PC-3 (cell line): ENCODE data around the gene TPK1. TPM values are rescaled to one million over a fixed set of nuclear protein-coding genes. Genes with fewer than 3 reads are reported as not detected.

Experiments
- ATAC-seq: fragments of 200-7000 bp; cut with Tn5 transposase; 2 replicates; pipeline ENCODE4 v1.9.1; 2020; ENCODE audit warnings: mild to moderate bottlenecking, moderate library complexity
- BruUV-seq: library from RNA; stranded (reverse); fragments of 400-500 nt; replicated peaks from 2 replicates; lab custom pipeline; 2021; lab: Mats Ljungman, UMichigan
- CTCF ChIA-PET: fragments of 300-600 bp; sonication (Branson Sonifier 250); formaldehyde crosslinking; loops from one replicate; lab custom pipeline; 2022; ENCODE audit warnings: antibody characterized with exemption; lab: Charles Lee
- POLR2A ChIA-PET: fragments of 300-600 bp; sonication (Branson Sonifier 250); formaldehyde crosslinking; loops from one replicate; lab custom pipeline; 2022; ENCODE audit warnings: antibody characterized with exemption; ENCODE audit not compliant: unreplicated experiment; lab: Charles Lee
- DNase-seq: peaks from one replicate; pipeline ENCODE4 v3.0.0-alpha.2; 2015
- H2AFZ ChIP-seq: fragments of 300-600 bp; sonication (generic); 2 replicates; pipeline ENCODE4 v1.6.0; 2016; ENCODE audit warnings: antibody characterized with exemption, low read length
- H3F3A ChIP-seq: fragments of 300-600 bp; sonication (generic); one replicate; pipeline ENCODE4 v1.6.0; 2017; ENCODE audit warnings: antibody characterized with exemption, low read length, control low read depth, mild to moderate bottlenecking; ENCODE audit not compliant: unreplicated experiment
- H3K27ac ChIP-seq: fragments of 300-600 bp; sonication (generic); 2 replicates; pipeline ENCODE4 v1.5.1; 2016; ENCODE audit warnings: mild to moderate bottlenecking, low read length
- H3K27me3 ChIP-seq: fragments of 300-600 bp; sonication (generic); 2 replicates; pipeline ENCODE4 v1.6.1; 2016; ENCODE audit warnings: low read length, mixed read lengths
- H3K36me3 ChIP-seq: fragments of 300-600 bp; sonication (generic); 2 replicates; pipeline ENCODE4 v1.6.1; 2016; ENCODE audit warnings: low read depth, mixed run types, low read length, mixed read lengths
- H3K4me1 ChIP-seq: fragments of 300-600 bp; sonication (generic); 2 replicates; pipeline ENCODE4 v1.5.1; 2016; ENCODE audit warnings: low read length; ENCODE audit not compliant: insufficient read depth
- H3K4me2 ChIP-seq: fragments of 300-600 bp; sonication (generic); 2 replicates; pipeline ENCODE4 v1.6.0; 2016; ENCODE audit warnings: low read length
- H3K4me3 ChIP-seq: fragments of 300-600 bp; sonication (generic); 2 replicates; pipeline ENCODE4 v1.5.1; 2016; ENCODE audit warnings: mild to moderate bottlenecking, low read length, mixed read lengths
- H3K79me2 ChIP-seq: fragments of 300-600 bp; sonication (generic); 2 replicates; pipeline ENCODE4 v1.6.1; 2017; ENCODE audit warnings: low read length, mixed read lengths
- H3K9ac ChIP-seq: fragments of 300-600 bp; sonication (generic); 2 replicates; pipeline ENCODE4 v1.6.0; 2016; ENCODE audit warnings: mild to moderate bottlenecking, low read length
- H3K9me2 ChIP-seq: fragments of 300-600 bp; sonication (generic); replicated peaks from 2 replicates; pipeline ENCODE4 v1.6.1; 2016; ENCODE audit warnings: mixed run types, low read length, mixed read lengths
- H3K9me3 ChIP-seq: fragments of 300-600 bp; sonication (generic); 2 replicates; pipeline ENCODE4 v1.6.1; 2016; ENCODE audit warnings: low read length, mixed read lengths
- H4K20me1 ChIP-seq: fragments of 300-600 bp; sonication (generic); 2 replicates; pipeline ENCODE4 v1.6.1; 2016; ENCODE audit warnings: low read length, mixed read lengths
- EZH2 ChIP-seq: fragments of 300-600 bp; sonication (generic); IDR thresholded peaks from one replicate; pipeline ENCODE4 v1.6.1; 2017; ENCODE audit warnings: antibody characterized with exemption, mild to moderate bottlenecking, low read length; ENCODE audit not compliant: unreplicated experiment
- EZH2phosphoT487 ChIP-seq: fragments of 300-600 bp; sonication (generic); IDR thresholded peaks from 2 replicates; pipeline ENCODE4 v1.6.1; 2018; ENCODE audit warnings: mild to moderate bottlenecking, antibody characterized with exemption, low read length, borderline replicate concordance
- intact Hi-C: fragments of 100-400 bp; cut with micrococcal nuclease; formaldehyde crosslinking; loops from 2 replicates; pipeline ENCODE4 v1.9.0; 2023
- total RNA-seq: library from RNA; depleted of rRNA; stranded (reverse); fragments of >200 nt; gene quantifications from 2 replicates; pipeline ENCODE4 v1.2.3, GENCODE V29; 2014
- TF ChIP-seq, protein P1 (sequence below): fragments of 300-600 bp; sonication (generic); conservative IDR thresholded peaks from 2 replicates; pipeline ENCODE4 v1.5.1; 2017; ENCODE audit warnings: antibody characterized with exemption, low read depth, mild to moderate bottlenecking, low read length

TPK1 gene
- total RNA-seq, 1 experiment from 2014 or later: 4.5 TPM

DNA sequence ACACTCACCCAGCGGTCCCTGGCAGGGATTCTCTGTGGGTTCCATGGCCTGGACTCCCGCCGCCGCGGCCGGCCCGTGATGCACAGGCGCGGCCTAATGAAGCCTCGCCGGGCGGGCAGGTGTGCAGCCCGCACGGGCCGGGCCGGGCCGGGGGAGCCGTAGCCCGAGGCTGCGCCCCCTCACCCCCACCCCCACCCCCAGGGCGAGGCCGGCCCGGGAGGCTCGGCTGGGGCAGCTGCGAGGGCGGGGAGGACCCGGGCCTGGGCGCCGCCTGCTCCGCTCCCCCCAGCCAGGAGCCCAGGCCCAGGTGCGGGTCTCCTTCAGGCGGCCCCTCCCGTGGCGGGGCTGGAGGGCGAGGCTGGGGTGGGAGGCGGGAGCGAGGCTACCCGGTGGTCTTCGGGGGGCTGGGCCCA is 432.2 kb downstream of the TPK1 start, which contains the start of gene NOBOX:
Gene NOBOX (minus strand): TSS at position 45 of the 413 bp plus-strand sequence.
- Histone ChIP-seq H3K4me3 (no peak within 1 kb of the TSS), H3K4me1 (no peaks in the 10 kb centered on the region), H3F3A (no peaks in the 10 kb centered on the region), H3K27ac (no peak within 1 kb of the TSS), H3K36me3 (no peaks in the 10 kb centered on the region), H3K9me2 (no peaks in the 10 kb centered on the region), H4K20me1 (no peaks in the 10 kb centered on the region), H2AFZ (no peak within 1 kb of the TSS), H3K9me3 (no peaks in the 10 kb centered on the region), H3K27me3 (peaks cover 3% of the 10 kb centered on the region; the same call in 1 of the 2 replicates), H3K4me2 (no peak within 1 kb of the TSS), H3K79me2 (no peaks in the 10 kb centered on the region), H3K9ac (no peak within 1 kb of the TSS)
- ATAC-seq (no peak), DNase-seq (no peak)
- ChIA-PET POLR2A (no interaction called here), CTCF (no interaction called here)
- intact Hi-C loops: loop anchor here (5.0 kb wide), 1 partner anchor 34 kb away; no protein-coding TSS in a partner anchor
- BruUV-seq: no TSS peak
- TF ChIP-seq EZH2phosphoT487: no peak
- TF ChIP-seq EZH2: no peak
- TF ChIP-seq, protein P1, sequence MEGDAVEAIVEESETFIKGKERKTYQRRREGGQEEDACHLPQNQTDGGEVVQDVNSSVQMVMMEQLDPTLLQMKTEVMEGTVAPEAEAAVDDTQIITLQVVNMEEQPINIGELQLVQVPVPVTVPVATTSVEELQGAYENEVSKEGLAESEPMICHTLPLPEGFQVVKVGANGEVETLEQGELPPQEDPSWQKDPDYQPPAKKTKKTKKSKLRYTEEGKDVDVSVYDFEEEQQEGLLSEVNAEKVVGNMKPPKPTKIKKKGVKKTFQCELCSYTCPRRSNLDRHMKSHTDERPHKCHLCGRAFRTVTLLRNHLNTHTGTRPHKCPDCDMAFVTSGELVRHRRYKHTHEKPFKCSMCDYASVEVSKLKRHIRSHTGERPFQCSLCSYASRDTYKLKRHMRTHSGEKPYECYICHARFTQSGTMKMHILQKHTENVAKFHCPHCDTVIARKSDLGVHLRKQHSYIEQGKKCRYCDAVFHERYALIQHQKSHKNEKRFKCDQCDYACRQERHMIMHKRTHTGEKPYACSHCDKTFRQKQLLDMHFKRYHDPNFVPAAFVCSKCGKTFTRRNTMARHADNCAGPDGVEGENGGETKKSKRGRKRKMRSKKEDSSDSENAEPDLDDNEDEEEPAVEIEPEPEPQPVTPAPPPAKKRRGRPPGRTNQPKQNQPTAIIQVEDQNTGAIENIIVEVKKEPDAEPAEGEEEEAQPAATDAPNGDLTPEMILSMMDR: no peak

DNA sequence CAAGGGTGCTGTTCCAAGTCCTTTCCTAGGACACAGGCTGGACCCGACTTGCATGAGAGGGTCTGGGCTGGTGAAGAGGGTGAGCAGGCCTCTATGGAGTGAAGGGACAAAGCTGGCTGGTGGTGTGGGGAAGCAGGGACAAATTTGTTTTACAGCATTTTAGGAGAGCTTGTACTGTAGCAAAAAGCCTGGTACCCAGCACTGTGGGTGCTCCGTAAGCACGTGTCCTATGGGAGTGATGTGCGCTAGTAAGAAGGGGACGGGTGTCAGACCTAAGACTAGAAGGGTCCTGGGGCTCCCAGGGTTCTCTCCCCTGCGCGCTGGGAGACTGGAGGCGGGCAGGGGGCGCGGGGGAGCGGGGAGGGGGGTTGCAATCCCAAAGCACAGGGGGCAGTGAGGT is 432.8 kb downstream of the TPK1 start:
- Histone ChIP-seq H3K9me3 (no peaks in the 10 kb centered on the region), H3K36me3 (no peaks in the 10 kb centered on the region), H3K27ac (no peak overlapping the region), H3K27me3 (peaks cover 3% of the 10 kb centered on the region; the same call in 1 of the 2 replicates), H3K79me2 (no peaks in the 10 kb centered on the region), H3K4me2 (no peak overlapping the region), H3K9me2 (no peaks in the 10 kb centered on the region), H3K4me3 (no peak overlapping the region), H3K4me1 (no peaks in the 10 kb centered on the region), H3K9ac (no peak overlapping the region), H3F3A (no peaks in the 10 kb centered on the region), H4K20me1 (no peaks in the 10 kb centered on the region), H2AFZ (no peak overlapping the region)
- ChIA-PET CTCF (no interaction called here), POLR2A (no interaction called here)
- DNase-seq (no peak), ATAC-seq (no peak)
- no TSS peak for BruUV-seq
- TF ChIP-seq, protein P1: no peak
- no peak for TF ChIP-seq EZH2phosphoT487
- TF ChIP-seq EZH2: no peak
- intact Hi-C loops: loop anchor here (5.0 kb wide), 1 partner anchor 34 kb away; no protein-coding TSS in a partner anchor
